ENCODE results near the gene AKAP13.

The AKAP13 gene

DNA sequence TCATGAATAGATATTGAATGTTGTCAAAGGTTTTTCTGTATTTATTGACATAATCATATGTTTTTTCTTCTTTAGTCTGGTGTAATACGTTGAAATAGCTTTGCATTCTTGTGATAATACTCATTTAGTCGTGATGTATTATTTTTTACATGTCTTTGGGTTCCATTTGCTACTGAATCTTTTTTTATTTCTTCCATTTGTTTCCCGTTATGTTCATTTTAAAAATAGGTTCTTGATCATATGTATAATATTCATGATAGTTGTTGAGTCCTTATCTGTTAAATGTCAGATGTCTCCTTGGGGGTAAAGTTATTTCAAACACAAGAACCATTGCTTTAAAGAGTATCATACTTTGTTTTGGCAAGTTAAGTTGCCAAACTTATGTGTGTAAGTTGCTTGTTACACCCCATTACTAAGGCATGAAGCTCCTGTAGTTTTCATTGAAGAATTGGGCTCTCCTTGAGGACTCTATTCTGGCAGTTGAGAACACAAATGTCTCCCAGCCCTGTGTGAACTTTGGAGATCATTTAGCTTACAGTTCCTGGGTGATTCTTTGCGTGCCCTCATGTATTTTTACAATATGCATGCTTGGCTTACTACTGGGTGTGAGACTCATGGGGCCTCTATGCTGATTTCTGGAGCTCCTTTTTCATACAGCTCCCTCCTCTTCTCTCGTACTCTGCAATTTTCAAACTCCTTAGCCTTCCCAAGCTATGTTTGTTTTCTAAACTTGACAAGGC is 8.3 kb downstream of the AKAP13 start:
- DNase-seq (ENCODE audit: low spot score) (no peak), FAIRE-seq (no peak)

- no peak for FAIRE-seq
Measured at GRCh38 chr15:85389306-85389650, 8.9 kb downstream of the AKAP13 start.

GRCh38 chr15:85389772-85390171 is 9.4 kb downstream of the AKAP13 start:
- FAIRE-seq, result no peak

More at GRCh38 chr15:85389306-85389650, 8.9 kb downstream of the AKAP13 start:
- no peak for DNase-seq (ENCODE audit: low spot score)

DNA sequence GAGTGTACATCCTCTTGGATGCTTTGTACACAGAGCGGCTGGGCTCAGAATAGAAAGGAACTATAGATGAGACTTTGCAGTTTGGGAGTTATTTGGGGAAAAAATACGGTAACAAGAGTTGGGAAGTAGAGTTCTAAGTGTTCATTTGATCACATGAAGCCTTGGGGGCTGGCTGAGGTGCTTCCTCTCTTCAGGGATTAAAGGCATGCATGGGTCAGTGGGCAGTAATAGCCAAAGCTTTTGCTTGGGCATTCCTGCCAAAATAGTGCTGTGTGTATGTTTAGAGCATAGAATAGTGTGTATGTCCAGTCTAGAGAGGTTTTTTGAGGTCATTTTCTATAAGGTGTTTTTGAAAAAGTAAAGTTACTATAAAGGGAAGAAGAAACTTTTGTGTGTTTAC is 12.8 kb downstream of the AKAP13 start:
- DNase-seq (ENCODE audit: low spot score), result no peak
- FAIRE-seq, result no peak

More at GRCh38 chr15:85389772-85390171, 9.4 kb downstream of the AKAP13 start:
- no peak for DNase-seq (ENCODE audit: low spot score)

DNA sequence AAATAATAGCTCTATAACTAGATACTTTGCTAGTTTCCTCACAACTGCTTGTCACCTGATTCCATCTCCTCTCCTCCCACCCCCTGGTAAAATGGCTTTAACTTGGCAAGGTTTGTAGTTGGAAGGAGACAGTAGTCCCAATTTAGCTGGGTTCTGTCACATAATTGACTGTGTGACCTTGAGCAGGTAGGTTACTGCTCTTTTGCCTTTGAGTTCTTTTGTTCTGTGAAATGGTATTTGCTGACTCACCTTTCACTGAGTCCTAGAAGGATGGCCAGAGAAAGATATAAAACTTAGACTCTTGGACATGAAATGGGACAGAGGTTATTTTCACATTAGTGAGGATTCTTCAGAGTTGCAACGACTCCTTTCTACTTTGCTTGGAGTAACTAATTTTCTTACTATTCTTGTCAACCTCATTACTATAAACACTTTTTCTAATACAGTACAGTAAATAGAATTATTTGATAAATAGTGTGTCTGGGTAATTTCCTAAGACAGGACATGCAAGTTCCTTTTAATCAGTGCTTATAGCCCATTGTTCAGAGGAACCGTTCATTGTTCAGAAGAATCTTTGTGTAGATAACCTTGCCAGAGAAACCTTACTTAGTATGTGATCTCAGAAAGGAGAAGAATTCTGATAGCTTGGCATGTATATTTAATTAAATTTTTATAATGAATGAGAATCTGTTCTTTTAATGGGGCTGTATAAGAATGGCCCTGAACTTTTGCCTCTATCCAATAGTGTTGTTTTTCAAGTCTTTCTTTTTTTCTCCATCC is 14.3 kb downstream of the AKAP13 start:
- peak; percentile 30 for FAIRE-seq
- DNase-seq (ENCODE audit: low spot score), result peak; percentile 20

GRCh38 chr15:85396554-85396953 is 16.2 kb downstream of the AKAP13 start:
- FAIRE-seq, result no peak
- DNase-seq (ENCODE audit: low spot score), result no peak

- FAIRE-seq (no peak), DNase-seq (ENCODE audit: low spot score) (no peak)
Measured at GRCh38 chr15:85397151-85397550, 16.7 kb downstream of the AKAP13 start.

DNA sequence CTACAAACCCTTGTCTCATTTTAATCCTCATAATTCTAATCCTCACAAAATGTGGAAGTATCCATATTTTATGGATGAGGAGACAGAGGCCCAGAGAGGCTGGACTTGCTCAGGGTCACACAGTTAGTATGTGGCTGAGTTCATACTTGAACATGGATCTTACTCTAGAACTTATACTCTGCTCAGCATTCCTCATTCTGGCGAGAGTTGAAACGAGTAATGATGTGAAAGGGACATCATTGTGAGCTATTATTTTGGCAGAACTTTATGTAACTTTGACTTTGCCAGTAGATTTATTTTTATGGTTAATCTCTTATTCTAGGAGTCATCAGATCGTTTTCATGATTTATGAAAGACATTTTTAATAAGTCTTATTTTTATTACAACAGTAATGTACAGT is 17.5 kb downstream of the AKAP13 start:
- no peak for FAIRE-seq
- no peak for DNase-seq (ENCODE audit: low spot score)

DNA sequence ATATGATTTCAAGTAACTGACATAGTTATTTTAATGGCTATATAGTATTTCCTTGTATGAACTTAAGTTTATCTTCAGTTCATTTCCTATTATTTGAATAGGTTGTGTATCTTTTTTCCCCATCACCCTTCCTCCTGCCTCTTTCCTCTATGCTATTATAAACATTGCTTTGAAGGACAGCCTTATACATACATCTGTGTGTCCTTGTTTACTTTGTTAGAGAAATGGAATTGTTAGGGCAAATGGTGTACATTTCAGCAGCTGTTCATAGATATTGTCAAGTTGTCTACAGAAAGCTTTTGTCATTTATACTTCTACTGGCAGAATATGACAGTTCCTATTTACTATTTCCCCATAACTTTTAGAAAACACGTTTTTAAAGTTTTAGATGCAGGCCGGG is 18.4 kb downstream of the AKAP13 start:
- FAIRE-seq (no peak), DNase-seq (ENCODE audit: low spot score) (no peak)

DNA sequence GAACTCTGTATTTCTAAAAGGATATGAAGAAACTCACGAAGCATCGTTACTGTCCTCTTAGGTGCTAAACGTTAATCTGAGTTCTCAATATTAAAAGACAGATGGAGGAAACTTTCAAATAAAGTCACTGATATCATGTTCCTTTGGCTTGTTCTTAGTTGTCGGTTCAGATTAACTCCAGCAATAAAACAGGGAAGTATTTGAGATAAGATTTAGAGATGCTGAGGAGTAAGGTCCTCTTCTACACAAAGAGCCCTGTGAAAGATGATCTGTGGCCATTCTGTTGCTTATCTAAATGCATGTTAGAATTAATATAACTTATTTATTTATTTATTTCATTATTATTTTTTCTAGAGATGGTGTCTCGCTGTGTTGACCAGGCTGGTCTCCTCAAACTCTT is 19.2 kb downstream of the AKAP13 start:
- FAIRE-seq, result no peak
- no peak for DNase-seq (ENCODE audit: low spot score)

- DNase-seq (ENCODE audit: low spot score) (no peak), FAIRE-seq (no peak)
Measured at GRCh38 chr15:85400606-85401005, 20.2 kb downstream of the AKAP13 start.

GRCh38 chr15:85401108-85401774 is 20.8 kb downstream of the AKAP13 start:
- FAIRE-seq (no peak), DNase-seq (ENCODE audit: low spot score) (no peak)

- DNase-seq (ENCODE audit: low spot score) (no peak), FAIRE-seq (no peak)
Measured at GRCh38 chr15:85402195-85402881, 21.9 kb downstream of the AKAP13 start.

- no peak for DNase-seq (ENCODE audit: low spot score)
- FAIRE-seq, result no peak
Measured at GRCh38 chr15:85403745-85404144, 23.3 kb downstream of the AKAP13 start.

DNA sequence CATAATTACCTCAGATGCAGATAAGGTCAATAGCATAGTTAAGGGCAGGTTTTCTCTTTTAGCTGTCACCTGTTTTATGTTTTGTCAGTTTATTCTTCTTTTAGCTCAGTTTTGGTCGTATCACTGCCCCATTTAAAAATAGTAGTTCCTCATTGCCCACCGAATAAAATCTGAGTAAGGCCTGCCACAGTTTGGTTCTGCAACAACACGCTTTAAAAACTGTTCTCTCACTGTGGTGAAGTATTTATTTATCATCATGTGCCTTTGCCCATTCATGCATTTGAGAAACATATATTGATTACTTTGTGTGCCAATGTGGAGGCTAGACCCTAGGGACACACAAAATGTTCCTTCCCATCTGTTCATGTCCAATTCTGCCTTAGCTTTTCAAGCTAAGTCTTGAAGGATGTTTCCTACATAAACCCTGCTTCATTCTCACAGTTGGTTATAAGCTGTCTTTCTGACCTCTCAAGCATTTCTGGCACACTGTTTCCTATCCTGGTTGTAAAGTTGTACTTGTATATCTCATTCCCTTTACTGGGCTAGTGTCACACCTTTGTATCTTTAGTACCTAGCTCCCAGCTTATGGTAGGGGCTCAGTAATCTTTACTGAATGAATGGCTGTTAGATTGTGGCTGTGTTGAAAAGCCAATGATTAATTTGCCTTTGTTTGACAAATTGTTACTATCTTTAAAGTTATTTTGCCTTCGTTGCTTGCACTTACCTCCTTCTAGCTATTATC is 23.9 kb downstream of the AKAP13 start:
- DNase-seq (ENCODE audit: low spot score) (no peak), FAIRE-seq (no peak)

DNA sequence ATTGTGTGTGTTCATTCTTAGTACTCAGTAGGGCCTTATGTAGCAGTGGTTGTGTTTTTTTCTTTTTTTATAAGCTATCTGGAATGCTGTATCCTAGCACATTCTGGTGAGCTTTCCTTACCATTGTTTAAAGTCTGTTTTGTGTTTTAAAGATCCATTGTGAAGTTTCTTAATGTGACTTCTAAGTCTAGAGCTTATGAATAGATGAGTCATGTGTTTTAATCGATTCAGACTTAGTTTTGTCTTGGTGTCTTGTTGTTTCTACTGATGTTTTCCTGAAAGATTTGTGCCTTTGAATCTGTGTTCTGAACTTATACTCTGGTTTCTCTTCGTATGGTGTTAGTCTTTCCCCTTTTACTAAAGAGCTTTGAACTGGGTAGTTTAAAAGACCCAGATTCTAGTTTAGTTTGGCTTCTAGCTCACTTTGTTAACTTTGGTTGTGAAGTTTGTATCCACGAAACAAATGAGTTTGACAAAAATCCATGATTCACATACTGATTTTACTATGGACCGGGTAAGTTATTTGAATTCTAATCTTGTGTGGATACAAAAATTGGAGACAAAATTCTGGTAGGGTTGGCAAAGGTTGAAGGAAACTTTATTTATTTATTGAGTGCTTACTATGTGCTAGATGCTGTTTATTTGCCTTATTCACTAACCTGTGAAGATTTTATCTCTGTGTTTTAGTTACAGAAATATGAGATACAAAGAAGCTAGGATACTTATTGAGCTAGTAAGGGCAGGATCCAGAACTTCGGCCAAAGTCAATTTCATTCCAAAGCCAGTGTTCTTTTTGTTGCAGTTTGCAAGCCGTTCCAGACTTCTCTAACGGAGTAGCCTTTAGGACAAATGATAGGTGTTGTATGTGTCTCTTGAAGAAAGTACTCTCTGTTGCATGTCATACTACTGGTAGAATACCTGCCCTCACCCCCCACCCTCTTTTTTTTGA is 24.8 kb downstream of the AKAP13 start:
- DNase-seq (ENCODE audit: low spot score) (no peak), FAIRE-seq (no peak)

GRCh38 chr15:85406916-85407315 is 26.5 kb downstream of the AKAP13 start:
- FAIRE-seq (no peak), DNase-seq (ENCODE audit: low spot score) (no peak)

DNA sequence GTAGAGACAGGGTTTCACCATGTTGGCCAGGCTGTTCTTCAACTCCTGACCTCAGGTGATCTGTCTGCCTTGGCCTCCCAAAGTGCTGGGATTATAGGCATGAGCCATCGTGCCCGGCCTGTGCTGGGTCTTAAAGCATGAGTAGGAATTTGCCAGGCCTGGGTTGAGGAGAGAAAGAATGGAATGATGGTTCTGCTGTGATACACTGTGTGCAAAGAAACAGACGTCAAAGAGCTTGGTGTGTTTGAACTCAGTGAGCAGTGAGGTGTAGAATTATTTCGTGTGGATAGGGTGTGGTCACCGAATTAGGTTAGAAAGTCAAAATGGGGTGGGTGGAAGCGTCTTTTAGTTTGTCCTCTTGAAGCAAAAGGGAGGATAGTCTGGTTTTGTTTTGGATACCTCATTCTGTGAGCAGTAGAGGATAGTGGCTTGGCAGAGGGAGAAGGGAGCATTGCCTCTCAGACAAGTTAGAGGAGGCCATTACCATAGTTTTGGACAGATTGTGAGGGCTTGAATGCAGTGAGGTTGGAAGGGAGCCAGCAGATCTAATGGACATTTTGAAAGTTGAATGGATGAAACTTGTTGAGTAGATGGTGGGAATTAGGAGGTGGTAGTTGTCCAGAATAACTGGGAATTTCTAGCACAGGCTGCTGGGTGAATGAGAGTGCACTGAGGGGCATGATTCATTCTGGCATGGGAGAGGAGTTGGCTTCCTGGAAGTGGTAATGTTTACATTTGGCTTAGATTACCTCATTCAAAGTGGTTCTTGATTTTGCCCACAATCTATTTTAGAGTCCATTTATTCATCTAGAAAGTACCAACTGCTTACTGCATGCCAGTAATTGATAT is 27.2 kb downstream of the AKAP13 start:
- DNase-seq (ENCODE audit: low spot score) (peak; percentile 77), FAIRE-seq (peak; percentile 92)

GRCh38 chr15:85408270-85408746 is 27.9 kb downstream of the AKAP13 start:
- peak; percentile 34 for DNase-seq (ENCODE audit: low spot score)
- no peak for FAIRE-seq

Measured in RCC 7860 (cell line).